NCI-H1092 treated with DMSO at 0.1 percent for 48 hours (cell line): ENCODE data around the gene CEMIP2.

Source experiments
- DNase-seq: peaks from one replicate; lab custom pipeline; 2025; lab: John Stamatoyannopoulos, UW

CEMIP2 gene

DNA sequence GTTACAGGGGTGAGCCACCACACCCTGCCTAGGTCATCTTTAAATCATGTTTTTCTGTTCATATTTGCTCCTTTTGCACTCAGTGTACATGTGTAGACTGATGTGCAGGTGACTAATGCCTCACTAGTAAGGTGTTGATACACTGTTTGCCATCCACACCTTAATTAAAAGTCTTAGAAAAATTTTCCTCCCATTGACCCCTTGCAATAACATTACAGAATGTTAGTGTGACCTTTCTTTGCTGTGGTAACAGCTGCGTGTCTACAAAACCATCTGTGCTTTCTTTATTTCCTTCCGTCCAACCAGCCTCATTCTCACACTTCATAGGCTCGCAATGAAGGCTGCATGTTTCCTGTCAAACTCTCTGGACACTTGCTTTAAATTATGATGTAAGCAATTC is 6.6 kb upstream of the CEMIP2 start:
- DNase-seq: no peak

DNA sequence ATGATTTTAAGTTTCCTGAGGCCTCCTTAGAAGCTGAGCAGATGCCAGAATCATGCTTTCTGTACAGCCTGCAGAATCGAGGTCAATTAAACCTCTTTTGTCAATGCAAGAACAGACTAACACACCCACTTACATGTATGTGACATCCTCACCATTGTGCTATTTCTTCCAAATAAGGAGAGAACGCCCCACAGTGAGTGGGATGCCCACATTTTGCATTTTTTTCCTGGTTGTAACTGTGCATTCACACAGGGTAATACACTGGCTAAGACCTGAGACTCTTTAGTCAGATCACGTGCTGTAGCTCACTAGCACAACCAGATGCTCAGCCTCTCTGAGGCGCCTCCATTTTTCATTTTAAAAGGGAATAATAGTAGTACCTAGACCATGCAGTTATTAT is 4.4 kb upstream of the CEMIP2 start:
- no peak for DNase-seq

DNA sequence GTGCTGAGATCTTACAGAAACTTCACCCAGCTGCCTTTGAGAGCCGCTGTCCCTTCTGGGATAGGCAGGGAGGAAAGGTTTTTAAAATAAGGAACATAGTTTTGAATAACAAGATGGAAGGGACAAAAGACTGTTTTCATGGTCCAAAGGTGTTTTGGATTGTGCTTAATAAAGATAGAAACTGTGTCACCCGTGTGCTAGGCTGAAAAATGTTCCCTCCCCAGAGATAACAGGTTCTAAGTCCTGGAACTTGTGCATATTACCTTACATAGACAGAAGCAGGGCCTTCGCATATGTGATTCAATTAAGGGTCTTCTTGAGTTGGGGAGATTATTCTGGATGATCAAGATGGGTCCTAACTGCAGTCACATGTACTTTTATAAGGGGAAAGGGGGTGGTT is 1.9 kb upstream of the CEMIP2 start:
- DNase-seq: no peak

- no peak for DNase-seq
These were observed 1.2 kb upstream of the CEMIP2 start for GRCh38 chr9:71769175-71770161.

DNA sequence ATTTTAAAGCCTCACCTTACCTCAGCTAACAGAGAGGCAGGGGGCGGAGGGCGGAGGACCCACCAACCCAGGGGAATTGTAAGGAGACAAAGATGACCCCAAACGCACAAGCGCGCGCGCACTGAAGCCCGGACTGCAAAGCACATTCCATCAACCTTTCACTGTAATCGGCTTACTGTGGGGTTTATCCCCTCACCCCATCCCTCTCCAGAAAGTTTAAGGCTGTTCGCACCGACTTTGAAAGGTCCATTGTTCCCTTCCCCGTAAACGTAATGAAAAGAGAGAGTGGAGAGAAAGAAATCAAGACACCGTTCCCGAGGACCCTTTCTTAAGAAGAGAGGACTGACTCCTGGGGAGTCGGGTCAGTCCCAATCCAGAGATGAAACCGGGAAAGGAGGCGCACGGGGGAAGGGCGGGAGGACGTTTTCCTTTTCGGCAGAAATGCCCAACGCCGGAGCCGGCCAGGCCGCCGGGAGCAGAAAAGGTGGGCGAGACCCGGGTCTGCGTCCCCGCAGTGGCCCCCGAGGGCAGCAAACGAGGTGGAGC is 464 bp downstream of the CEMIP2 start:
- DNase-seq: no peak

DNA sequence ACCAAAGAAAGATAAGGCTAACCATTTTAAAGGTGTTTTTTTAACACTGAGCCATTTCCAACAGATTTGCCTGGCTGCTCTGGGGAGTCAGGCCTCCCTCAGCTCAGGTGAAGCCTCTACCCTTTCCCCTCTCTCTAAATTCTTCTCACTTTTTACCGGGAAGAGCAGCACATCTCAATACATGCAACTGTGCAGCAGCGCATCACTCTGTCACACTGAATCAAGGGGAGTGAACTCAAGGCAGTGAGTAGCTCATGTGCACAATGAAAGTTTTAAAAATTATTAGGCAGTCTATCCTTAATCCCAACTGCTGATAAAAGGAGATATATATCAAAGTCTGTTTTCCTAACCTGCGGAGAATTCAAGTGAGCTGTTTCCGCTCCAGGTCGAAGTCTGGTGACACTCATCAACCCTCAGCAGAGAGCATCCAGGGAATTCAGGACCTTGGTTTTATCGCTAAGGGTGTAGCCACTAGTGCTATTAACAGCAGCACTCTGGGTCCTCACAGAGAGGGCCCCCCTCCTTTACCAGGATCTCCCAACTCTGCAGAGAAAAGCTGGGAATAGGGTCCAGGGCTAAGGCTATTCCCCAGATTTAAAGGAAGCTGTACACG is 1.0 kb downstream of the CEMIP2 start:
- no peak for DNase-seq

- DNase-seq: no peak
These were observed 1.6 kb downstream of the CEMIP2 start for GRCh38 chr9:71766663-71767062.

- no peak for DNase-seq
These were observed 2.6 kb downstream of the CEMIP2 start for GRCh38 chr9:71765693-71766092.

GRCh38 chr9:71764891-71765290 is 3.4 kb downstream of the CEMIP2 start:
- DNase-seq: no peak

- no peak for DNase-seq
These were observed 3.9 kb downstream of the CEMIP2 start for GRCh38 chr9:71764463-71764862.

GRCh38 chr9:71763832-71764231 is 4.5 kb downstream of the CEMIP2 start:
- DNase-seq: no peak

GRCh38 chr9:71762900-71763653 is 5.2 kb downstream of the CEMIP2 start:
- DNase-seq: no peak

DNA sequence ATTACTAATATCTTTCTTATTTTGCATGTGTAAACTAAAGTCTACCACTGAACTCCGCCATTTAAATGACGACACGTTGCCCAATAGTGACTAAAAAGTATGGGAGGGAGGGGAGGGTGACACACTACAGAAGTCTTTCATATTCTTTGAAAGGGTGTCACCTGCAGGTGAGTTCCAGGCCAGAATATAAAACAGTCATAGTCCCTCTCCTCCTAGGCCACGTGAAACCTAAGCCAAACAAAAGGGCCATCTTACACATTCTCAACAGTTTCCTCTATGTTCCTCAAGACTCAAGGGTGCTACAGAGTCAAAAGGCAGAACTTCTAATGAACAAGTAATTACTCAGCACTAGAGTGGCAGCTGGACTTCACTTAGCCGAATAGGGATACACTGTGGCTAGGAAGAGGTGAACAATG is 6.4 kb downstream of the CEMIP2 start:
- DNase-seq: no peak

DNA sequence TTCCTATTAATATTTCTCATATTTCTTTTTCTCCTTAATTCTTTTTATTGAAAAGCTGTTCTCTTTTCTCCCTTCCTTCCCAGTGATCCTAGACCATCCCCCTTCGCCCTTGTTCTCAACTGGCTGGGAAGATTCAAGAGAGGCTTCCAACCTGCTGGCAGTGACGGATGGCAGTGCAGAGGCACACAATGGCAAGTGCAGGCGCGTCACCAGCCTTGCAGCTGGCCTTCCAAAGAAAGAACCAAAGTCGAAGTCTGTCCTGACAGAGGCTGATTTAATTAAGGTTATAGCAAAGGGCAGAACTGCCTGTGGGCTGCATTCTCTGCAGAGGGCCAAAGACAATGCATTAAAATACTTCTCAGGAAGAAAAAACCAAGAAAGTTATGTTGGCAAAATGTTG is 7.4 kb downstream of the CEMIP2 start:
- DNase-seq: no peak

DNA sequence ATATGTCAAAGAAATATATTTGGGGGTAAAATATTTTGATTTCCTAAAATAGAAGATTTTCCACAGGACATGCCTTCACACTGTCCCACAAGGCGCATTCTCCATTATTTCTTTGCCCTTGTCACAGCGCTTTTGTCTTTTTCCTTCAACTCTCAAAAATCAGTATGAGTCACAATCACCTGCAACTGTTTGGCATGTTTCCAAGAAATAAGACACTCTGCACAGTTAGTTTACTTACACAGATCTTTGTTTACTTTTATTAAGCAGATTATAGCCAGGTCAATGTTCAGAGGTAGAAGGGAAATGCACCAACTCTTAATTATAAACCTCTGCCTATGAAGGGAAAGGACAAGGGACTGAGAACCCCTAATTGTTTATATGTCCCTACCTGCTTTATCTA is 9.5 kb downstream of the CEMIP2 start:
- no peak for DNase-seq

DNA sequence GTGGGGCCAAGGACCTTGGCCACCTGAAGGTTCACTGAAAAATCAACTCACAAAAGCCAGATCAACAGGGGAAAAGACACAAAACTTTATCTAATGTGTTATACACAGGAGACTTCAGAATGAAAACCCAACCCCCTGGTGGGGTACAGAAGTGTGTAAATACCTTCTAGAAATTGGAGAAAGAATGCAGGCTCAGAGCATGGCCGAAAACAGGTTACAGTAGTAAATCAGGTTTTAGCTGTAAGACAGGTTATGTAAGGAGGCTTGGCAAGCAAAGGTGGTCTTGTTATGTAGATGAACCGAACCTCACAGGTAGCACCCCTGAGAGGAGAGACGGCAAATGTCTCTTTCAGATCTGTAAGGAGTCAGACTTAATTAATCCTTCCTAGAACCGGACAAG is 10.0 kb downstream of the CEMIP2 start:
- DNase-seq: no peak

DNA sequence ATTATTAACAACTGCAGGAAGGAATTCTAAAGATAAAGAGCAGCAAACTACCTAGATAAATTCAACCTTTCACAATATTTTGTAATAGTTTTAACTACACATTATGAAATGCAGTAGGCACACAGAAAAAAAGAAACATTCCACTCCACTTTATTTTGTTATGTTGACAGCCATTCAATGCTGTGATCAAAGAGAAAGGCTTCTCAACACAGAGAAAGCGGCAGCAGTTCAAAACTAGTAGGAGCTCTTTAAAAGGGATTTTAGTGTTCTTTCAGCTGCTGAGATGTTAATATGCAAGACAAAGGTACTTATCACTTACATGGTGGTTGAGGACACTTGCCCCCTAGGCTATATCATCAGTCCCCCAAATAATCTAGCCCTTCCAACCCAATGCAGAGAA is 11.6 kb downstream of the CEMIP2 start:
- DNase-seq: no peak

GRCh38 chr9:71755869-71756268 is 12.4 kb downstream of the CEMIP2 start:
- no peak for DNase-seq

GRCh38 chr9:71755230-71755629 is 13.1 kb downstream of the CEMIP2 start:
- DNase-seq: no peak

DNA sequence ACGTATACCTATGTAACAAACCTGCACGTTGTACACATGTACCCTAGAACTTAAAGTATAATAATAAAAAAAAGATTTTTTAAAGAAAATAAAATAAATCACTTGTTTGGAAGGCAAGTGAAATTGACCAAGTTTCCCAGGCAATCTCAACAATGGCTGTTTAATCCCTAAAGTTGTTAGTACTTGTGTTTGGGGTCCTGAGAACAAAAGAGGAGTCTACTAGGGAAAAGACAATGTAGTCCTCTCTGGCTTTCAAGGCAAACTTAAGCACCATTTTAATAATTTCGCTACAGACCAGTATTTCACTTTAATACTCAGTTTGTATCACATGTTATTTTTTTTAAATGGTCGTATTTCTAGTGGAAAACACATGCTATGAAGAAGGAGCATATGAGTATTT is 14.2 kb downstream of the CEMIP2 start:
- DNase-seq: no peak

- no peak for DNase-seq
These were observed 15.4 kb downstream of the CEMIP2 start for GRCh38 chr9:71752928-71753327.

DNA sequence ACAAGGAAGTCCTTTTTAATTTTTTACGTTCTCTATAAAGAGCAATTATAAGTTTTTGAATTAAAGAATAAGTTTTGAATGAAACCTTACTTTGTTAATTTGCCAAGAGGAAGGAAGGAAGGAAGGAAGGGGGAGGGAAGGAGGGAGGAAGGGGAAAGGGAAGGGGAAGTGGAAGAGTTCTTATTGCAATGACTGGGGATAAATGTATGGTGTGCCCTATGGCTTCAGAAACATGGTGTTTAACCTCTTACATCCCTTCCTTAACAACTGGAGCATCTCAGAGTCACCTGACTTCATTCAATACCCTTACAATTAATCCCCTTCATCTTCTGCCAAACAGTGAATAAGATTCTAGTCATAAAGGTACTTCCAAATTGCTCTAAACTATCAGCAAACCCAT is 16.0 kb downstream of the CEMIP2 start:
- no peak for DNase-seq
